HG03066 (cell line): ENCODE measurements around the gene GTF2F2.
"Not testable (repeated sequence)": the region's sequence is repeated elsewhere in the genome, so short reads cannot be mapped to it uniquely, and the experiment has no call there.

Source experiments
- ATAC-seq: cut with Tn5 transposase; IDR thresholded peaks from one replicate; pipeline ENCODE4 v1.9.1; 2021; ENCODE audit warnings: low read depth; ENCODE audit not compliant: unreplicated experiment

Gene GTF2F2

GRCh38 chr13:45298206-45298505 is 177.8 kb downstream of the GTF2F2 start:
- ATAC-seq = no peak

GRCh38 chr13:45298550-45298949 is 178.2 kb downstream of the GTF2F2 start:
- not testable (repeated sequence) for ATAC-seq

- no peak for ATAC-seq
Observed at GRCh38 chr13:45299194-45299593, 178.9 kb downstream of the GTF2F2 start.

GRCh38 chr13:45300190-45300985 is 180.1 kb downstream of the GTF2F2 start:
- no peak for ATAC-seq

GRCh38 chr13:45301263-45301662 is 181.0 kb downstream of the GTF2F2 start:
- no peak for ATAC-seq

GRCh38 chr13:45302507-45302906 is 182.2 kb downstream of the GTF2F2 start:
- no peak for ATAC-seq

GRCh38 chr13:45303026-45303425 is 182.7 kb downstream of the GTF2F2 start:
- ATAC-seq = no peak

- ATAC-seq = no peak
Observed at GRCh38 chr13:45303866-45304265, 183.6 kb downstream of the GTF2F2 start.

GRCh38 chr13:45305079-45305478 is 184.8 kb downstream of the GTF2F2 start:
- ATAC-seq = no peak

- no peak for ATAC-seq
Observed at GRCh38 chr13:45306966-45307365, 186.7 kb downstream of the GTF2F2 start.

GRCh38 chr13:45310341-45311131 is 190.2 kb downstream of the GTF2F2 start:
- no peak for ATAC-seq

GRCh38 chr13:45314822-45315221 is 194.5 kb downstream of the GTF2F2 start:
- no peak for ATAC-seq

GRCh38 chr13:45315520-45316167 is 195.3 kb downstream of the GTF2F2 start:
- no peak for ATAC-seq

GRCh38 chr13:45316338-45316737 is 196.0 kb downstream of the GTF2F2 start:
- ATAC-seq = no peak

- no peak for ATAC-seq
Observed at GRCh38 chr13:45316996-45317395, 196.7 kb downstream of the GTF2F2 start.

GRCh38 chr13:45320876-45321629 is 200.7 kb downstream of the GTF2F2 start:
- no peak for ATAC-seq

- no peak for ATAC-seq
Observed at GRCh38 chr13:45325806-45326205, 205.5 kb downstream of the GTF2F2 start.

GRCh38 chr13:45327253-45327955 is 207.1 kb downstream of the GTF2F2 start:
- no peak for ATAC-seq

- no peak for ATAC-seq
Observed at GRCh38 chr13:45328661-45329111, 208.4 kb downstream of the GTF2F2 start.

GRCh38 chr13:45331123-45331619 is 210.9 kb downstream of the GTF2F2 start:
- ATAC-seq = no peak
